Right ventricle myocardium superior (tissue), 1 donor: ENCODE results near the gene EGR1. TPM values are rescaled to one million over a fixed set of nuclear protein-coding genes. Genes with fewer than 3 reads are reported as not detected.
"Not testable (repeated sequence)": the region's sequence is repeated elsewhere in the genome, so short reads cannot be mapped to it uniquely, and the experiment has no call there.

ENCODE experiments used
- ATAC-seq: fragments of 200-7000 bp; cut with Tn5 transposase; one replicate; pipeline ENCODE4 v1.9.1; 2020; ENCODE audit warnings: mild to moderate bottlenecking; ENCODE audit not compliant: poor library complexity
- DNase-seq: peaks from one replicate; pipeline ENCODE4 v3.0.0-alpha.2; 2020
- intact Hi-C: fragments of 100-400 bp; cut with DNase I; formaldehyde crosslinking; loops from one replicate; pipeline ENCODE4 v1.11.2; 2022
- total RNA-seq: library from RNA; stranded (reverse); fragmentation: NEBNext Ultra II Directional; extraction: Animal tissue kit (Norgen Biotek cat#: 25700); gene quantifications from one replicate; pipeline ENCODE4 v1.2.1, GENCODE V29; 2021
- donor health status: DM: no; HTN: yes; CAD: no; lungs with severe emphysema.

EGR1 gene
- total RNA-seq, 1 donor from 2014 or later, result 6.8 TPM

GRCh38 chr5:138466900-138467710 is 1.8 kb downstream of the EGR1 start:
- intact Hi-C loops, result loop anchor here (5.0 kb wide), 1 partner anchor 35 kb away; no protein-coding TSS in a partner anchor
- DNase-seq (peak; percentile 50), ATAC-seq (no peak)

GRCh38 chr5:138467711-138468132 is 2.4 kb downstream of the EGR1 start:
- no peak for ATAC-seq

GRCh38 chr5:138468133-138468965 is 3.1 kb downstream of the EGR1 start:
- DNase-seq (no peak), ATAC-seq (no peak)
- intact Hi-C loops, result loop anchor here (5.0 kb wide), 1 partner anchor 34 kb away; no protein-coding TSS in a partner anchor

More at GRCh38 chr5:138467711-138468132, 2.4 kb downstream of the EGR1 start:
- intact Hi-C loops, result loop anchor here (5.0 kb wide), 1 partner anchor 35 kb away; no protein-coding TSS in a partner anchor
- no peak for DNase-seq

GRCh38 chr5:138468966-138469539 is 3.8 kb downstream of the EGR1 start:
- intact Hi-C loops, result loop anchor here (5.0 kb wide), 1 partner anchor 33 kb away; no protein-coding TSS in a partner anchor
- DNase-seq (no peak), ATAC-seq (no peak)

GRCh38 chr5:138469540-138470321 is 4.5 kb downstream of the EGR1 start:
- DNase-seq (no peak), ATAC-seq (no peak)
- intact Hi-C loops, result loop anchor here (5.0 kb wide), 1 partner anchor 33 kb away; no protein-coding TSS in a partner anchor

- intact Hi-C loops, result no loop called here
- no peak for DNase-seq
- ATAC-seq, result no peak
Measured at GRCh38 chr5:138470322-138471051, 5.2 kb downstream of the EGR1 start.

- intact Hi-C loops, result no loop called here
Measured at GRCh38 chr5:138471052-138471361, 5.7 kb downstream of the EGR1 start.

GRCh38 chr5:138472353-138472752 is 7.1 kb downstream of the EGR1 start:
- ATAC-seq (no peak), DNase-seq (no peak)
- intact Hi-C loops, result no loop called here

More at GRCh38 chr5:138471052-138471361, 5.7 kb downstream of the EGR1 start:
- ATAC-seq (no peak), DNase-seq (no peak)

- intact Hi-C loops, DNase-seq, ATAC-seq: not testable (repeated sequence)
Measured at GRCh38 chr5:138473151-138473550, 7.9 kb downstream of the EGR1 start.

GRCh38 chr5:138476918-138477317 is 11.6 kb downstream of the EGR1 start:
- DNase-seq (no peak), ATAC-seq (no peak)
- intact Hi-C loops, result no loop called here

- no peak for ATAC-seq
- intact Hi-C loops, result no loop called here
- no peak for DNase-seq
Measured at GRCh38 chr5:138482638-138483037, 17.4 kb downstream of the EGR1 start.

- DNase-seq (no peak), ATAC-seq (no peak)
- intact Hi-C loops, result no loop called here
Measured at GRCh38 chr5:138488481-138488945, 23.2 kb downstream of the EGR1 start.

GRCh38 chr5:138489683-138490061 is 24.4 kb downstream of the EGR1 start:
- no peak for DNase-seq
- ATAC-seq, result no peak
- intact Hi-C loops, result no loop called here

- ATAC-seq (no peak), DNase-seq (no peak)
- intact Hi-C loops, result no loop called here
Measured at GRCh38 chr5:138490648-138491283, 25.5 kb downstream of the EGR1 start.

GRCh38 chr5:138491284-138491648 is 26.0 kb downstream of the EGR1 start:
- DNase-seq, result no peak
- no peak for ATAC-seq
- intact Hi-C loops, result no loop called here

- DNase-seq (peak; percentile 95), ATAC-seq (peak; percentile 99)
- intact Hi-C loops, result no loop called here
Measured at GRCh38 chr5:138491669-138492559, 26.6 kb downstream of the EGR1 start.
